ENCODE results near the gene EYS.

DNA sequence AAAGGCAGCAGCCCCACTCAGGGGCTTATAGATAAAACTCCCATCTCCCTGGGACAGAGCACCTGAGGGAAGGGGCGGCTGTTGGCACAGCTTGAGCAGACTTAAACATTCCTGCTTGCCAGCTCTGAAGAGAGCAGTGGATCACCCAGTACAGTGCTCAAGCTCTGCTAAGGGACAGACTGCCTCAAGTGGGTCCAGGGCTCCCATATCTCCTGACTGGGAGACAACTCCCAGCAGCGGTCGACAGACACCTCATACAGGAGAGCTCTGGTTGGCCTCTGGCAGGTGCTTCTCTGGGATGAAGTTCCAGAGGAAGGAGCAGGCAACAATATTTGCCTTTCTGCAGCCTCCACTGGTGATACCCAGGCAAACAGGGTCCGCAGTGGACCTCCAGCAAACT is 810.1 kb downstream of the EYS start:
- TF ChIP-seq EZH2 (IDR thresholded peaks at IDR 0.05; ENCODE audit: low read depth, low read length, severe bottlenecking) (no peak), EGR1 (IDR thresholded peaks at IDR 0.05; ENCODE audit: borderline replicate concordance, low read depth, low read length) (no peak), POU5F1 (IDR thresholded peaks at IDR 0.05; ENCODE audit: low read depth, low read length) (no peak)
- TF ChIP-seq, protein P1, sequence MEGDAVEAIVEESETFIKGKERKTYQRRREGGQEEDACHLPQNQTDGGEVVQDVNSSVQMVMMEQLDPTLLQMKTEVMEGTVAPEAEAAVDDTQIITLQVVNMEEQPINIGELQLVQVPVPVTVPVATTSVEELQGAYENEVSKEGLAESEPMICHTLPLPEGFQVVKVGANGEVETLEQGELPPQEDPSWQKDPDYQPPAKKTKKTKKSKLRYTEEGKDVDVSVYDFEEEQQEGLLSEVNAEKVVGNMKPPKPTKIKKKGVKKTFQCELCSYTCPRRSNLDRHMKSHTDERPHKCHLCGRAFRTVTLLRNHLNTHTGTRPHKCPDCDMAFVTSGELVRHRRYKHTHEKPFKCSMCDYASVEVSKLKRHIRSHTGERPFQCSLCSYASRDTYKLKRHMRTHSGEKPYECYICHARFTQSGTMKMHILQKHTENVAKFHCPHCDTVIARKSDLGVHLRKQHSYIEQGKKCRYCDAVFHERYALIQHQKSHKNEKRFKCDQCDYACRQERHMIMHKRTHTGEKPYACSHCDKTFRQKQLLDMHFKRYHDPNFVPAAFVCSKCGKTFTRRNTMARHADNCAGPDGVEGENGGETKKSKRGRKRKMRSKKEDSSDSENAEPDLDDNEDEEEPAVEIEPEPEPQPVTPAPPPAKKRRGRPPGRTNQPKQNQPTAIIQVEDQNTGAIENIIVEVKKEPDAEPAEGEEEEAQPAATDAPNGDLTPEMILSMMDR (IDR thresholded peaks at IDR 0.05; ENCODE audit: control extremely low read depth in 1 of 3, insufficient read depth in 1 of 3, low read depth in 1 of 3, low read length in 3 of 3) = no peak

Data from H1 (cell line).